ENCODE measurements around the gene SND1.

SND1 gene

DNA sequence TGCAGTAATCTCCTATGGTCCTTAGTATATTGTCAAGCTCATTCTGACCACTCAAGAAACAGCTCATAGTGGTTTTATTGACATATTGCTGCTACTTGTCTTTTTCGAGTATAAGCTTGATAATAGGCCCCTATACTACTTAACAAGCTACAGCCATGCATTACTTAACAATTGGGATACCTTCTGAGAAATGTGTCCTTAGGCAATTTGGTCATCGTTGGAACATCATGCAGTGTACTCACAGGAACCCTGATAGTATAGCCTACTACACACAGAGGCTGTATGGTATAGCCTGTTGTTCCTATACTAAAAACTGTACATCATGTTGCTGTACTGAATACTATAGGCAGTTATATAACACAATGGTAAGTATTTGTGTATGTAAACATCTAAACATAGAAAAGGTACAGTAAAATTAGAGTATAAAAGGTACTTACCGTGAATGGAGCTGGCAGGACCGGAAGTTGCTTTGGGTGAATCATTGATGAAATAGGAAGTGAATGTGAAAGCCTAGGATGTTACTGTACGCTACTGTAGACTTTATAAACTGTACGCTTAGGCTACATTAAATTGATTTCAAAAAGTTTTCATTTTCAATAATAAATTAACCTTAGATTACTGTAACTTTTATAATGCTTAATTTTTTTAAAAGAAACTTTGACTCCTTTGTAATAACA, 218.4 kb downstream of the SND1 start:
- DNase-seq (ENCODE audit: low read depth in 2 of 2), result no peak

DNA sequence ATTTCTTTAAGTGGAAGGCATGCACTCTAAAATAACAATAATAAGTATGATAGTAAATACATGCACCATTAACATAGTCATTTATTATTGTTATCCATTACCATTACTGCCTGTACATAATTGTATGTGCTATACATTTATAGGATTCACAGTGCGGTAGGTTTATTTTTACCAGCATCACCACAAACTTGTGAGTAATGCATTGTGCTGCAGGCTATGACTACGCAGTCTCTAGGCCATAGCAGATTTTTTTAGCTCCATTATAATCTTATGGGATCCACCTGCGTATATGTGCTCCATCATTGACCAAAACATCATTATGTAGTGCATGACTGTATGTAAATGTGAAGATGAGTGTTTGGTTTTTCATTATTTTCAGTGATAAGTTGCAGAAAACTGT, 219.2 kb downstream of the SND1 start:
- no peak for DNase-seq (ENCODE audit: low read depth in 2 of 2)

DNA sequence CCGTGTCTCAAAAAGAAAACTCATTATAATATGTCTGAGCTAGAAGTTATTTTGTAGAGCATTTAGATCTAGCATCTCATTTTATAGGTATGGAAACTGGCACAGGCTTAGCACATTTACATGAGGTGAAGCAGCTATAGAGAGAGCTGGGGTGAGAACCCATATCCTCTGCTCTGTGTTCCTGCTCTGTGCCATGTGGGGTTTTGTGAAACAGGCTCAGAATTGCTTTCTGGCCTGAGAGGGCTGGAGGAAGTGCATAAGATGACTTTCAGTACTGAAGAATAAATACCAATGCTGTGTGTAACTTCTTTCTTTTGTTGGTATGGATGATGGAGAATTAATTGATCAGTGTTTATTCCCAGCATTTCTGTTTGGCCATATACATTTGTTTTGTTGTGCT, 220.1 kb downstream of the SND1 start:
- no peak for DNase-seq (ENCODE audit: low read depth in 2 of 2)

DNA sequence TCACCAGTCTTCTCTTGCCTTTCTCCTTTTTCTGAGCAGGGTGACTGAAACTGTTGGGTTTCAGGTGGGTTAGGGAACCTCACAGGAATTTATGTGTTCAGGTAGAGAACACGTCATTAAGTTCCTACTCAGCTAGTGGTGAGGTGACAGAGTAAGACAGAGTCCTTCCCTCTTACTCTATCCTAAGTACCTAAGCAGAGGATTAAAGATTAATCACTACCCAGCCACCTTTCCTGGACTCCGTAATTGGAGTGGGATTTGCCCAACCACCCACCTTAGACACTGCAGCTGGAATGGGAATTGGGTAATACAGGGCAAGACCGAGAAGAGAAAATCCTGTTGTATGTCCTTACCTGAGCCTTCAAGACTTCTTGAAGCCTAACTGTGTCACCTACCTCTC, 221.2 kb downstream of the SND1 start:
- DNase-seq (ENCODE audit: low read depth in 2 of 2), result no peak

DNA sequence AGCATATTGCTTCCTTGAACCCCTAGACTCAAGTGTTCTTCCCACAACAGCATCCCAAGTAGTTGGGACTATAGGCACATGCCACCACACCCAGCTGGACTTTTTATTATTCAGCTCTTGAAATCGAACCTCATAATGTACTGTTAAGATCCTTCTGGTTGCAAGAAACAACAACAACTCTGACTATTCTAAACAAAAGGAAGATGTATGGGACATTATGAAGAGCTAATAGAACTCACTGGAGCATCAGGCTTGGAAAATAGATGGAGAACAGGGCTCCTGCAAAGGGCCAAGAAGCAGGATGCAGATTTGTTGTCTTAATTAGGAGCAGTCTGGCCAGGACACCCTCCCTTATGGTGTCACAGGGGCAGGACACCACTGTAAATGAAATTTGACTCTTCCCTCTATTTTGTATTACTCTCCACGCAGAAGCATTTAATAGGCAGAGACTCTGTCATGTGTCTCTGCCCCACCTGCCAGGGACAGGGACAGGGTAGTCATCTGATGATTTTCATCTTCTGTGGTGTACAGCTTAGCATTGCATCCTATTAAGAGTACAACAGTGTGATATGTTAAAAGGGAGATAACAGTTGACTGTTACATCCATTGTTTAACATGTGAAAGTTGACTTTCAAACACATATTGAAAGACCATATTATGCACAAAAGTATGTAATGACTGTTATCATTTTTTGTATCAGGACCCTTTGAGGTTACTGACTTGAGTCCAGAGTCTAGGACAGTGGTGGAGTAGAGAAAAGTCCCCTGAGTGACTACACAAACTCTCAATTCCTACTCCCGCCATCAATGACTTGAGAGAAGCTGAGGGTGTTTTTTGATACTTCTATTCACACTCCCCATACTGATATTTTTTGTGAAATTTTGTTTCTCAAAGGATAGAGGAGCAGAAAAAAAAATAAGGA, 222.0 kb downstream of the SND1 start:
- DNase-seq (ENCODE audit: low read depth in 2 of 2), result no peak

DNA sequence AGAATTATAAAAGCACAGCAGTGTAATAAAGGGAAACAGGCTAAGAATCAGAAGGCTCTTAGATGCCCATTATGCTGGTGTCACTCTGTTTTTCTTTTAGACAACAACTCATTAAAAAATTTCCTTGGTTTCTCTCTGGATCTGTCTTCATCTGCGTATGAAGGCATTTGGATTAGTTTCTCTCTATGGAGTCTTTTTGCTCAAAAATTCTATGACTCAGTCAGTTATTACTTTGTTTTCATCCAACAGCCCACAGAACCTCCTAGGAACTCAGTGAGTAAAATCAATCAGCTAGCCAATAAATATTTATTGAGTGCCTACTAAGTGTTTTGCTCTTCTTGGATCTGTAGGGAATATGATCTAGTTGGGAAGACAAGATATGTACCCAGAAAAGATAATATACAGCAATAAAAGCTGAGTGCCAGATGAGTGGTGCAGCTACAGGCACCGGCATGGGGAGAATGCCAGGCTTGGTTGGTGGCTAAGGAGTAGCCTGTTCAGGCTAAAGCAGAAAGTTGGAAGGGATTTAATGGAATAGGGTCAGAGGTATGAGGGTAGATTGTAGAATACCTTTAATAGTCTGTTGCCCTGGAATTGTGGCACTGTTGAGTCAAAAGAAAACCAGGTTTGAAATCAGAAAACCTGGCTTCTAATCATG, 223.1 kb downstream of the SND1 start:
- DNase-seq (ENCODE audit: low read depth in 2 of 2), result no peak

DNA sequence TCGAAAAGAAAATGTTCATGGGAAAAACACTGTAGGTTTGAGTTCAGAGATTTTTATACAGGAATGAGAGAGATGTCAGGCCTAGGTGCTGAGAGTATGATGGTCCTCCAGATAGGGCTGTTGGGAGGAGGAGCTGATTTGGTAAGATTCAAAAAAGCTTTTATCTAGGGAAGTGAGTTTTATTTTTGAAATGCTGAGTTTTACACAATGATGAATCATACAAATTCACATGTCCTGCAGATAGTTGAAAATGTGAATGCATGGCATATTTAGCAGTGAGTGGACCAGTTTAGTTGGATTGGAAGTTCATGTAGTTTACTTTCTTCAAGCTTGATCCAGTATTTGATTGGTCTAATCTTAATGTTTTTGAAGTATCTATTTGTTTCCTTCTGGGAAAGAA, 224.4 kb downstream of the SND1 start:
- no peak for DNase-seq (ENCODE audit: low read depth in 2 of 2)

DNA sequence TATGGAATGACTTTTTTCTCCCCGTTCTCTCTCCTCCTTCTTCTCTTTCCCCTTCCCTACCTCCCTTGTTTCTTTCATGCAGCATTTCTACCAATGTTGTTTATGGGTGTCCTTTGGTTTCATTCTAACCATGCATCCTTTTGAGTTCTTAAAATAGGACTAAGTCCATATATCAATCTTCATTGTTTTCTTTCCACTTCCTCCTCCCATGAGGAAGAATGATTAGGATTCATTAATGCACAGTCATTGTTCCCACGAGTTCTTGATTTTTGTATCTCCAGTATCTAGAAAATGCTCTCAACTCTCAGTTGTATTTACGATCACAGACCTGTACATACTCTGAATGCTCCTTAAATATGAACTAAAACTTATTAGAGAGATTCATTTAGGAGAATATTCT, 226.0 kb downstream of the SND1 start:
- DNase-seq (ENCODE audit: low read depth in 2 of 2), result no peak

DNA sequence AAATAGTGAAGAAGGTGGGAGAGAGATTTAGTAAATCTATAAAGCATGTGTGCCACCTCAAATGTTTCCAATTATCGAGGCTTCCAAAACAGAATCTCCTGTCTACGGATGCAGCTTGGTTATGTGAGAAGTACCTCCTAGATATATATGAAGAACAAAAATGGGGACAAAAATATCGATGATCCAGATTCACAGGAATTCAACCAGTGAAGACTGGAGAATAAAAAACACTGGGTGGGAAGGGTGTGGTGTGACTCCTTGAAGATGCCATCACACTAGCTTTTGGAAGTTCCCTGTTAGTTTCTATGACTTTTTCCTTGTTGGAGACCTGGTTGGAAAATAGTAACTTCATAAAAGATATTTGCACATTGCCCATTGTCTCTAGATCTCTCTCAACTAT, 226.8 kb downstream of the SND1 start:
- no peak for DNase-seq (ENCODE audit: low read depth in 2 of 2)

DNA sequence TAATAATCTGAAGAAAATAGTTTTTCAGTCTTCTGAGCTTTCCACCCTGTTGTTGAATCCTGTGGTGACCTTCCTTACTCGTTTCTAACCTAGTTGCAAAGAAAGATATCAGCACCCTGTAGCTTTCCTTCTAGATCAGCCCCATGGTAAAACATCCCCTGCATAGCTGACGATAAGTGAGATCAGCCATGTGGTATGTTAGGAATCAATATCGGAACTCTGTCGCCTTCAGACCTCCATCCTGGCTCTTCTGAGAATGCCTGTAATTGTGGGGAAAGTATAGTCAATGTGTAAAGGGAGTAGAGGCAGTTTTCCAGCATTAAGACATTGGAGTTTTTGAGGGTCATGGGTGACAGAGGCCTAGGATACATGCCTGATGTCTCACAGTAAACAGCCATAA, 227.4 kb downstream of the SND1 start:
- DNase-seq (ENCODE audit: low read depth in 2 of 2), result no peak

DNA sequence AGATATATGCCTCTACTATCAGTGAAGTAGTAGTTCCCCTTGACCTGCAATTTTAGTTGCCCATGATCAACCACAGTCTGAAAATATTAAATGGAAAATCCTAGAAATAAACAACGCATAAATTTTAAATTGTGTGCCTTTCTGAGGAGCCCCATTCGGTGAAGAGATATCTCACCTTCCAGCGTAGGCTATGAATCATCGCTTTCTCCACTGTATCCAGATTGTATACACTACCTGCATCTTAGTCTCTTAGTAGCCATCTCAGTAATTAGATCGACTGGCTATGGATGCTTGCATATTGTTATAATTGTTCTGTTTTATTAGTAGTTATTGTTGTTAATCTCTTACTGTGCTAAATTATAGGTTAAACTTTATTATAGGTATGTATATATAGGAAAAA, 227.9 kb downstream of the SND1 start:
- DNase-seq (ENCODE audit: low read depth in 2 of 2), result no peak

DNA sequence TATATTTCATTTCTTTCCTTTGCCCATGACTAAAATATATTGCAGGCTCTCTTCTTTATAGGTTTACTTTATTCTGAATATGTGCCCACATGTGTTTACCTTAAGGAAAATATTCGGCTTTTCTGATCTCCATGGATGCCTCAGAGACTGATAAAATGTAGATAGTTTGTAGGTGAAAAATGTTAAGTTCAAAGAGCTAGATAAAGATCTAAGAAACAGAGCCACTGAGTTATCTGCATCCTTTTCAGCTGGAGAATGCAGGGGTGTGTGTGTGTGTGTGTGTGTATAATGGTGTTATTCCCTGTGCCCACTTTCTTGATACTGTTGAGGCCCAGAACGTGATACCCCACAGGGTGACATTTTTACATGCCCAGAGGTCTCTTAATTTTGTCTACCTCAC, 228.5 kb downstream of the SND1 start:
- DNase-seq (ENCODE audit: low read depth in 2 of 2), result no peak

DNA sequence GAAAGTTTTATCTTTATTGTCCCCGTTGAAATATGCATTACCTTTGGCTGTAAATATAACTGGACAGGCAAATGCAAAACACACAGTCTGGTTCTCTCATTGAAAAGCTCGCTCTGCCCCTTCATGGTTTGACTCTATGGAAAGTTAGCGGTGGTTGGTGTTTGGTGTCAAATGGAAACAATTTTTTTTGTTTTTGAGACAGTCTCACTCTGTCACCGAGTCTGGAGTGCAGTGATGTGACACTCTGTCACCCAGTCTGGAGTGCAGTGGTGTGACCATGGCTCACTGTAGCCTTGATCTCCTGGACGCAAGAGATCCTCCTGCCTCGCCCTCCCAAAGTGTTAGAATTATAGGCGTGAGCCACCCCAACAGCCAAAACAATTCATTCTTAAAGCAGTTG, 229.6 kb downstream of the SND1 start:
- DNase-seq (ENCODE audit: low read depth in 2 of 2), result no peak

DNA sequence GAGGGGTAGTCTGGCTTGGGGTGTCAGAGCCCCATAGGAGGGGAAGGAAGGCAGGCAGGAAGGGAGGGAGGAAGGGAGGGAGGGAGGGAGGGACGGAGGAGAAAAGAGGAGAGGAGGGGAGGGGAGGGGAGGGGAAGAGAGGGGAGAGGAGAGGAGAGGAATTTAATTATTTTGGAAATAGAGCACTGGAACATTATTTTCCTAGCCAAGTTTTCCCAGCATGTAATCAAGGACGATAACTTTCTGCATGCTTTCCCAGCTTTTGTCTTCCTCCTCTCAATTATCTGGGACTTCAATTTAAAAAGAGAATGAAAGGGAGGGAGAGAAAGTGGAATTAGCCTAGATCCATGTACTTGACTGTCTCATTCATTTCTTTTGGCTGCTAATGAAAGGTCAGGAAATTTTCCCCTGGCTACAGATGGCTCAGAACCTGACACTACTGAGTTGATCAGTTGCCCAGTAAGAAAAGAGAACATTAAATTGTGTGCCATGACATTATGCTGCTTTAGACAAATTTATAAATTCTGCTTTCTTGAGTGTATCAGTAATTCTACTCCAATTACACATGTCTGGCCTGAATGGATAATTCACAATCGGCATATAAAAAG, 230.4 kb downstream of the SND1 start:
- DNase-seq (ENCODE audit: low read depth in 2 of 2), result no peak

DNA sequence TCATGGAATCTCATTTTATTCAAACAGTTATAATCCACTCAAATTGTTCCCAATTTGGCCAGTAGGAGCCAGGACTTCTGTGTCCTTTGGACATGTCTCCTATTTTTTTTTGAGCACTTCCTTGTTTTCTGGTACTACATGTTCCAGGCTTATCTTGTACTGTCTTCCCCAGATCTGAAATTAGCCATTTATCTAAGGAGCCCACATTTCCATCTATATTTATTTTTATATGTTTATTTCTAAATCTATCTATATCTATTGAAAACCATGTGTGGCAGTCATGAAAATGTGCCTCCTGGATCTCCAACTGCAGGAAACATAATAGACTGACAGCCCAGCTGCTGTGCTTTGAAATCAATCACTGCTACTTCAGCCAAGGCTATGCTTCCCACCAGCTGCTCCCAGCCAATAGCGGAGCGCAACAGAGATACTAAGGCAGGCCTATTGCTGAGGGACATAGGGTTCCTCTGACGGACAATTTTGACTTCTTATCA, 232.1 kb downstream of the SND1 start:
- DNase-seq (ENCODE audit: low read depth in 2 of 2), result no peak

DNA sequence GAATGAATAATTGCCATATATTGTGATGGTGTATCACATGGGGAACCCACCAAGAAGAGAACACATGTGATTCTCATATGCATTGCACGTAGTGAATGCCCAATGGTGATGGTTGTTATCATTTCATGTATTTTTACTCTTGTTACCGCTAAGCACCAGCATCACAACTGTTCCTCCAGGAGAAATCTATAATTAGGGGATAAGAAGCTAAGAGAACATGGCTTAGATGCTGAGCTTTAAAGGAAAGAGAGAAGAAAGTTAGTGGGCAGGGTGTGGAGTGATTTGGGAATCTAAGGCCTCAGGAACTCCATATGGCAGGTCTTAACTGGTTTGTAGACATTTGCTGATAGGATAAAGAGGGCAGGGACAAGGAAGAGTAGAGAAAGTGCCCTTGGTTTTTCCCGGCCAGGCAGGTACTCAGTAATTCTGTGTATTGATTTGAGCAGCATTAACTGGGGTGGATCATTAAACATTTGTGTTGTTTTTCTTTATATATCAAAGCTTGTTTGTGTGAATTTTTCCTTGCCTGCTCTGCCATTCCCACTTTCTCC, 233.3 kb downstream of the SND1 start:
- DNase-seq (ENCODE audit: low read depth in 2 of 2), result no peak

DNA sequence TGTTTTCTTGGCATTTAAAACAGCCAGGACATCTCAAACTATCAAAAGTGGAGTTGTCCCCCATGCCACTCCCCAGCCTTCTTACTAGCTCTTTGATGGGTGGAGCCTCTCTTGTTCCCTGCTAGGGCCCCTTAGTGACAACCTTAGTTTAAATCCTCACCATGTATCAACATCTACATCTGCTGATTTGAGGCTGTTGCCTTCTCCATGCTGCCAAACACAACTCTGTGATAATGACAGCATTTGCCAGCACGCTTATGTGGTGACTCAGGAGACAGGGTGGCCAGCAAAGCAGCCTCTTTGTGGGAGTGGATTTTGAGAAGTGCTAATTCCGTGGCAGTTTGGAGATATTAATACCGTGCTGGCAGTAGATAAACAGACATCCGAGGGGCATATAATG, 233.8 kb downstream of the SND1 start:
- no peak for DNase-seq (ENCODE audit: low read depth in 2 of 2)

DNA sequence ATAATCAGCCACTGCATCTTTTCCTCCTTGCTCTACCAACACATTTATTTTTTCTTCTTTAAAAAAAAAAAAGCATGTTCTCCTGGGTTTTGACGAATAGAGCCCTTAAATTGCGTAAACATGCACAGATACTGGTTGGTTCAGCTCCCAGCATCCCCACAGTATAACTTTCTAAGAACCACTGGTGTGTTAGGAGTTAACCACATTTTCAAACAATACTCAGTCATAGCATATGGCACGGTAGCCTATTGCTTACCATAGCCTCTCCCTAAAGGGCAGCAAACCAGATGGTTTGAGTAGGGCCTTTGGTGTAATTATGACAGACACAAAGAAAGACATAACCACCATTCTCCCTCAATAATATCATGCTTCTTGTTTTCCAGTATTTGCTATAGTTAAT, 234.3 kb downstream of the SND1 start:
- DNase-seq (ENCODE audit: low read depth in 2 of 2), result no peak

DNA sequence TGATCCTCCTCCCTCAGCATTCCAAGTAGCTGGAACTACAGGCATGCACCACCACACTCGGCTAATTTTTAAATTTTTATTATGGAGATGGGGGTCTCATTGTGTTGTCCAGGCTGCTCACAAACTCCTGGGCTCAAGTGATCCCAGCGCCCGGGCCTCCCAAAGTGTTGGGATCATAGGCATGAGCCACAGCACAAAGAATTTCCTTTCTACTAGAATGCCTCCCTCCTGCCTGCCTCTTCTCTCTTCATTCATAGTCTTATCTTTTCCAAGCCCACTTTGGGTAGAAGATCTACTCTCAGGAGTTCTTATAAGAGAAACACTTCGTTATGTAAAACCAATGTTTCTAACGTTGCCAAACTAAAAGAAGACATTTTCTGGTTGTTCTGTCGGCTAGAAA, 235.1 kb downstream of the SND1 start:
- DNase-seq (ENCODE audit: low read depth in 2 of 2), result no peak

DNA sequence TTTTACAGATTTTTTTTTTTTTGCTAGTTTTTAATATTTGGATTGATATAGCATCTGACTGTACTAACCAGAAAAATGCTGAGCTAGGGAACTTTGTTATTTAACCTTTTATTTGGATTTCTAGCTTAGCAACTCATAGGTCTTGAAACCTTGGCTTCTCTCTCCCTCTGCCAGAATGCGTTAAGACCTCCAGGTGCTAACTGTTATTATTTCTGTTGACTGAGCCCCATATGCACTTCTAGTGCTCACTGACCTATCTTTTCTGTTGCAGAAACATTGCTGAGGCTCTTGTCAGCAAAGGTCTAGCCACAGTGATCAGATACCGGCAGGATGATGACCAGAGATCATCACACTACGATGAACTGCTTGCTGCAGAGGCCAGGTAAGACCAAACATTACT, 235.6 kb downstream of the SND1 start:
- DNase-seq (ENCODE audit: low read depth in 2 of 2), result no peak

DNA sequence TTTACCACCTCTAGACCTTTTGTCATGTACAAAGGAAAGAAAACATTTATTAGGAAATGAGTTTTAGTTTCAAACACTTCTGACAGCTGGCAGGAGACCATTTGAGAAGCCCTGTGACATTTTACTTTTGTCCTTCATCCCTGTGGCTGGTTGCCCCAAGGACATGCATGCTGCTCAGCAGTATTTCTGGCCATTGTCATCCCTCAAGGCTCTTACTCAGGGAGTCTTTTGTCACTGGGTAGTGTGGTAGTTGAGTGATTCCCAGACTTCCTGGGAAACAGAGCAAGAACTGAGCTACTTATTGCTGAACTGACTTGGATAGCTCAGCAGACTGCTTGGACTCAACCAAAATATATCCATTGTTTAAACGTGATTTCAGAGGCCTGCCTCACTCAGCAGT, 236.4 kb downstream of the SND1 start:
- DNase-seq (ENCODE audit: low read depth in 2 of 2), result no peak

DNA sequence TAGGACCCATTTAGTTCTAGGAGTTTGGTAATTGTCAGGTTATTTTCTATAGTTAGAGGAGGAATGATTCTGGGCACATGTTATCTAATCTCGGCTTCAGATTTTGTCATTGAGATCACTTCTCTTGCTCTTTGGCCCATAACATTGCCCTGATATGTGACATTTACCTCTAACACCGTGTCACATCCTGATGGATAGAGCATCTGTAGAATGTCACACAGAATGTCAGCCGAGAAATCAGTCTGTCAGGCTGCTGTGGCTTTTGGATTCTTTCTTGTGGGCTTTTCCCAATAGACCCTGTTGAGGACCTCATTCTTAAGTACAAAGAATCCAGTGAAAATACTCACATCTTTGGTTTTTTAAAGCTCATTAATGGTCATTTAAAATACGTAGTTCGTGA, 236.8 kb downstream of the SND1 start:
- DNase-seq (ENCODE audit: low read depth in 2 of 2), result no peak
